OCI-LY3 (cell line): ENCODE measurements around the gene SUN5.

Experiments used
- H2AFZ ChIP-seq: fragments of 200-600, 300-600 bp; shearing (Covaris generic); 2 replicates; pipeline ENCODE4 v1.6.0; 2014; ENCODE audit warnings: antibody characterized with exemption, low read depth, low read length
- H3K27ac ChIP-seq: fragments of 200-600, 300-600 bp; sonication (generic); 2 replicates; pipeline ENCODE4 v1.5.1; 2014; ENCODE audit warnings: mild to moderate bottlenecking, low read length, moderate library complexity, mixed read lengths
- H3K27me3 ChIP-seq: fragments of 200-600, 300-600 bp; sonication (generic); 2 replicates; pipeline ENCODE4 v1.6.1; 2014; ENCODE audit warnings: low read depth, low read length, mixed read lengths
- H3K36me3 ChIP-seq: fragments of 200-600, 300-600 bp; sonication (generic); replicated peaks from 2 replicates; pipeline ENCODE3; 2014; ENCODE audit warnings: low read depth, low read length, mixed read lengths
- H3K4me1 ChIP-seq: fragments of 300-600, 200-600 bp; sonication (generic); 2 replicates; pipeline ENCODE4 v1.6.1; 2014; ENCODE audit warnings: low read length, mixed read lengths
- H3K4me2 ChIP-seq: fragments of 200-600, 300-600 bp; sonication (generic); 2 replicates; pipeline ENCODE4 v1.6.1; 2014; ENCODE audit warnings: low read length, mixed read lengths
- H3K4me3 ChIP-seq: fragments of 300-600, 200-600 bp; sonication (generic); 2 replicates; pipeline ENCODE4 v1.5.1; 2014; ENCODE audit warnings: antibody characterized with exemption, mild to moderate bottlenecking, low read length, moderate library complexity
- H3K79me2 ChIP-seq: fragments of 300-600, 200-600 bp; shearing (Covaris generic); 2 replicates; pipeline ENCODE4 v1.6.1; 2014; ENCODE audit warnings: mild to moderate bottlenecking, low read length, mixed read lengths
- H3K9ac ChIP-seq: fragments of 300-600, 200-600 bp; shearing (Covaris generic); 2 replicates; pipeline ENCODE4 v1.6.0; 2014; ENCODE audit warnings: mild to moderate bottlenecking, low read length, moderate library complexity
- H3K9me3 ChIP-seq: fragments of 200-600, 300-600 bp; shearing (Covaris generic); 2 replicates; pipeline ENCODE4 v1.6.1; 2014; ENCODE audit warnings: low read length, mixed read lengths; ENCODE audit not compliant: insufficient read depth
- H4K20me1 ChIP-seq: fragments of 200-600, 300-600 bp; sonication (generic); 2 replicates; pipeline ENCODE4 v1.6.1; 2016; ENCODE audit warnings: low read length, mixed read lengths; ENCODE audit not compliant: insufficient read depth
- EZH2phosphoT487 ChIP-seq: fragments of 200-600 bp; shearing (Covaris generic); IDR thresholded peaks from 2 replicates; pipeline ENCODE4 v1.6.1; 2018; ENCODE audit warnings: antibody characterized with exemption, mixed run types, low read depth
- TF ChIP-seq, protein P1 (sequence below): fragments of 200-600, 300-600 bp; sonication (generic); IDR thresholded peaks from 2 replicates; pipeline ENCODE4 v1.5.1; 2014; ENCODE audit warnings: antibody characterized with exemption, low read length, low read depth

Gene SUN5

DNA sequence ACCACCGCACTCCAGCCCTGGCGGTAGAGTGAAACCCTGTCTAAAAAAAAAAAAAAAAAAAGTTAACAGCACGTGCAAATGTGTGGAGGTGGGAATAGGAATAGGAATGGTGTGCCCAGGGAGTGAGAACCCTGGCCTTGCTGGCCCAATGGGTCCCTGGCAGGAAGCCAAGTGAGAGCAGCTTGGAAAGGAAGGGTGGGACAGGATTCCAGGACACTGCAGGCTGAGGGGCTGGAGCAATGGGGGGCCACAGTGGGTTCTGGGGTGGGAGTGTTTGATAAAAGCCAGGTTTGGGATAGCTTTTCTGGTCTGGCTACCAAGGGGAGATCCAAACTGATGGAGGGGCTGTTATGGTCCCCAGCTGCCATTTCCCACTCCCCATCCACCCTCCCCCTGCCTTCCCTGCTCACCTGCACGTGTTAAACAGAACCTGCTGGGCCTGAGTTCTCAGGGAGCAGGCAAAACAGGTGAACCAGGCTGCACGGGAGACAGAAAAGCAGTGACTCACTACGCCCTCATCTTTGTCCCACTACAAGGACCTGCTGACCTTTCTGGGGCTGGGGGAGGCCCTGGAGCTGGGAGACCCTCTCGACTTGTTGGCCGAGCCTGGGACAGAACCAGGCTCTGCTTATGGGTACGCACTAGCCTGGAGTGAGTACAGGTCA lies 3.3 kb downstream of the SUN5 start:
- H3K79me2 ChIP-seq: no peaks in the 10 kb centered on the region
- H3K27ac ChIP-seq: no peak overlapping the region
- H2AFZ ChIP-seq: no peak overlapping the region
- TF ChIP-seq EZH2phosphoT487: no peak
- H3K27me3 ChIP-seq: no peaks in the 10 kb centered on the region
- H3K4me2 ChIP-seq: no peak overlapping the region
- H4K20me1 ChIP-seq: no peaks in the 10 kb centered on the region
- no peak overlapping the region for H3K4me3 ChIP-seq
- H3K9ac ChIP-seq: no peak overlapping the region
- H3K36me3 ChIP-seq: no peaks in the 10 kb centered on the region
- H3K4me1 ChIP-seq: peaks cover 21% of the 10 kb centered on the region
- H3K9me3 ChIP-seq: no peaks in the 10 kb centered on the region

DNA sequence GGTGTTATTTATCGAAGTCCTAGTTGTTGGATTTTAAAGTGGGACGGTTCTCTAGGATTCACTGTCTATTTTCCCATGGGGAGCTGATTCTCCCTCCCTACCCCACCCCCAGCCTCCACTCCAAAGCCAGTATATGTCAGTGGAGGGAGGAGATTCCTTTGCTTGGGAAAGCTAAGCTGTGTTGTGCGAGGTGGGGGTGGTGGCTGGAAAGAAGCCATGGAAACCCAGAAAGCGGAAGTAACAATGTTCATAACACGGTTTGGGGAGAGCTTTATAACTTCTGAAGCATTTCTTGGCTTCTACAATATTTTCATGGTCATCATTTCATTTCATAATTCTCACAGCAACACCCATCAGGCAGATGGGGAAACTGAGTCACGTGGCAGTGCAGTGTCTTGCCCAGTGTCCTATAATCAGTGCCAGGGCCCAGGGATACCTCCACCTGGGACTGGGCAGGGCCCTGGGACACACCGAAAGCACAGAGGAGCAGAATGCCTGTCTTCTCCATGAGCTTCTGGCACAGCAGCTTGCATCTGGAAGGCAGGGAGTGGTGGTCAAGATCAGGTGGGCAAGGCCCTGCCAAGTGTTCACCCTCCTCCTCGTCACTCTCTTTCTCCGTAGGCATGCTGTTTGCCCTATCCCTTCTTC lies 4.5 kb downstream of the SUN5 start:
- no peaks in the 10 kb centered on the region for H4K20me1 ChIP-seq
- peak overlapping the region; percentile 39 for H3K4me2 ChIP-seq
- H3K36me3 ChIP-seq: no peaks in the 10 kb centered on the region
- peaks cover 4% of the 10 kb centered on the region; the same call in 1 of the 2 replicates for H3K9me3 ChIP-seq
- H3K4me3 ChIP-seq: no peak overlapping the region
- H3K27me3 ChIP-seq: no peaks in the 10 kb centered on the region
- H3K79me2 ChIP-seq: no peaks in the 10 kb centered on the region
- peaks cover 21% of the 10 kb centered on the region for H3K4me1 ChIP-seq
- no peak overlapping the region for H2AFZ ChIP-seq
- no peak overlapping the region for H3K9ac ChIP-seq
- no peak overlapping the region for H3K27ac ChIP-seq
- TF ChIP-seq EZH2phosphoT487: no peak
- TF ChIP-seq, protein P1, sequence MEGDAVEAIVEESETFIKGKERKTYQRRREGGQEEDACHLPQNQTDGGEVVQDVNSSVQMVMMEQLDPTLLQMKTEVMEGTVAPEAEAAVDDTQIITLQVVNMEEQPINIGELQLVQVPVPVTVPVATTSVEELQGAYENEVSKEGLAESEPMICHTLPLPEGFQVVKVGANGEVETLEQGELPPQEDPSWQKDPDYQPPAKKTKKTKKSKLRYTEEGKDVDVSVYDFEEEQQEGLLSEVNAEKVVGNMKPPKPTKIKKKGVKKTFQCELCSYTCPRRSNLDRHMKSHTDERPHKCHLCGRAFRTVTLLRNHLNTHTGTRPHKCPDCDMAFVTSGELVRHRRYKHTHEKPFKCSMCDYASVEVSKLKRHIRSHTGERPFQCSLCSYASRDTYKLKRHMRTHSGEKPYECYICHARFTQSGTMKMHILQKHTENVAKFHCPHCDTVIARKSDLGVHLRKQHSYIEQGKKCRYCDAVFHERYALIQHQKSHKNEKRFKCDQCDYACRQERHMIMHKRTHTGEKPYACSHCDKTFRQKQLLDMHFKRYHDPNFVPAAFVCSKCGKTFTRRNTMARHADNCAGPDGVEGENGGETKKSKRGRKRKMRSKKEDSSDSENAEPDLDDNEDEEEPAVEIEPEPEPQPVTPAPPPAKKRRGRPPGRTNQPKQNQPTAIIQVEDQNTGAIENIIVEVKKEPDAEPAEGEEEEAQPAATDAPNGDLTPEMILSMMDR: no peak

DNA sequence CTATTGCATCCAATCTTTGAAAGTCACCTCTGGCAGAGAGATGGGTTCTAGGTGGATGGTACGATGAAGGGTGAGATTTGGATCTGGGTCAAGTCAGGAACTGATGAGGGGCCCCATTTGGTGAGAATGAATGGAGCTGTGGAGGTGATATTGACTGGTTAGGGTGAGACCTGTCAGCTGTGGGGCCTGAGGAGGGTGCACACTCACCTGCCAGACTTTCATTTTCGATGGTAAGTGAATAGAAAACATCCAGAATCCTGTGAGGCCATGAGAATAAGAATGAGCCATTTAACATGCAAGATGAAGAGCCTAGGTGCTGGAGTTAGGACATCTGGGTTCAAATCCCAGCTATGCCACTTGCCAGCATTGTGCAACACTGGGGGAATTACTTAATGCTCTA lies 6.8 kb downstream of the SUN5 start:
- Histone ChIP-seq H3K4me1 (peaks cover 27% of the 10 kb centered on the region), H3K9ac (no peak overlapping the region; the same call in 1 of the 2 replicates), H4K20me1 (no peaks in the 10 kb centered on the region), H2AFZ (no peak overlapping the region; the same call in 1 of the 2 replicates), H3K4me2 (peak overlapping the region; percentile 41), H3K9me3 (peaks cover 4% of the 10 kb centered on the region; the same call in 1 of the 2 replicates), H3K4me3 (no peak overlapping the region; the same call in 1 of the 2 replicates), H3K36me3 (no peaks in the 10 kb centered on the region), H3K79me2 (no peaks in the 10 kb centered on the region), H3K27ac (peak overlapping the region; percentile 43), H3K27me3 (no peaks in the 10 kb centered on the region)
- TF ChIP-seq EZH2phosphoT487: no peak

DNA sequence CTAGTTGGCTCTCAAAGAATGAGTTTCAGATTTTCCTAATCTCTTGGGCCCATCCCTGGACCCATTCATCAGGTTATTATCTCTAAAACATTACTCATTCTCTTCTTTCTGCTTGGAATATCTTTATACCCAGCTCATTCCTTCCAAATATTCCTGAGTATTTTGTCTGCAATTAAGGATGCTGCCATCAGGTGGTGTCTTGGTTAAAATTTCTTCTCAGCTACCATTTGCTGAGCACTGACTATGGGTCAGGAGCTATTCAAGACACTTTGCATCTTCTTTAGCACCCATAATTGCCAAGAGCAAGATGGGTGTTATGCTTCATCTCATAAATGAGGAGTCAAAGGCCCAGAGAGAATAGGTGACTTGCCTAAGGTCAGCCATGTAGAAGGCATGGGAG lies 8.4 kb downstream of the SUN5 start:
- no peak overlapping the region for H2AFZ ChIP-seq
- no peaks in the 10 kb centered on the region for H4K20me1 ChIP-seq
- no peak overlapping the region for H3K9ac ChIP-seq
- no peak overlapping the region for H3K4me3 ChIP-seq
- H3K79me2 ChIP-seq: no peaks in the 10 kb centered on the region
- no peak overlapping the region for H3K4me2 ChIP-seq
- no peaks in the 10 kb centered on the region for H3K36me3 ChIP-seq
- H3K4me1 ChIP-seq: peaks cover 43% of the 10 kb centered on the region
- H3K27me3 ChIP-seq: no peaks in the 10 kb centered on the region
- peaks cover 4% of the 10 kb centered on the region; the same call in 1 of the 2 replicates for H3K9me3 ChIP-seq
- H3K27ac ChIP-seq: no peak overlapping the region
- TF ChIP-seq, protein P1: peak; percentile 30
- no peak for TF ChIP-seq EZH2phosphoT487

DNA sequence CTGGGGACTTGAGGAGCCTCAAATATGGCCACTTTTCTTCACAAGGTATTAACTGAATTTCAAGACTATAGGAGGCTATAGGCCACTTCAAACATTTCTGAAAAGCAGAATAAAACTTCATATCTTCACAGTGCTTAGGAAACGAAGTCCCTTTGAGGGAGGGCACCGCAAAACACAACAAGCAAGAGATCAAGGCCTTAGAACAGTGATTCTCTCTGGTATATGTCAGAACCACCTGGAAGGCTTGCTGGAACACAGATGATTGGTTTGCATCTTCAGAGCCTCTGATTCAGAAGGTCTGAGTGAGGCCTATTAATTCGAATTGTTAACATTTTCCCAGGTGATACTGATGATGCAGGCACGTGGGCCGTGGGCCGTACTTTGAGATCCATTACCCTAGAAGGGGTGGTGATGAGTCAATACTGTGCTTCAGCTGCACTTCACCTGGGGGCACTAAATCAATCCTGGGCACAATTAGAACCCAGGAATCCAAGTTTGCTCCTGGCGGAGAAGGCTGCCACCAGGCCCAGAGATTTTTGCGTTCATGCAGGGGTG lies 10.7 kb downstream of the SUN5 start:
- Histone ChIP-seq H3K27ac (no peak overlapping the region), H3K4me2 (no peak overlapping the region)
- no peak for TF ChIP-seq EZH2phosphoT487
- TF ChIP-seq, protein P1: no peak

More for the DNA sequence above, 10.7 kb downstream of the SUN5 start:
- Histone ChIP-seq H3K9ac (no peak overlapping the region), H3K9me3 (peaks cover 4% of the 10 kb centered on the region; the same call in 1 of the 2 replicates), H3K4me3 (no peak overlapping the region), H2AFZ (no peak overlapping the region), H3K27me3 (no peaks in the 10 kb centered on the region), H3K79me2 (no peaks in the 10 kb centered on the region), H4K20me1 (no peaks in the 10 kb centered on the region), H3K4me1 (peaks cover 40% of the 10 kb centered on the region), H3K36me3 (no peaks in the 10 kb centered on the region)
